HFFc6 (cell line): ENCODE data around the gene TRABD2B. TPM values are rescaled to one million over a fixed set of nuclear protein-coding genes. Genes with fewer than 3 reads are reported as not detected.

ENCODE experiments used
- DNase-seq: peaks from one replicate; pipeline ENCODE4 v3.0.0-alpha.2; 2018
- H3K27ac Mint-ChIP-seq: 2 replicates; pipeline ENCODE4 v1.8.0; 2020; ENCODE audit warnings: mild to moderate bottlenecking, mixed read lengths
- H3K27me3 Mint-ChIP-seq: 2 replicates; pipeline ENCODE4 v1.8.0; 2021; ENCODE audit warnings: mild to moderate bottlenecking, moderate library complexity, mixed read lengths; ENCODE audit not compliant: insufficient read depth
- H3K36me3 Mint-ChIP-seq: 2 replicates; pipeline ENCODE4 v1.8.0; 2021; ENCODE audit warnings: low read depth, mixed read lengths
- H3K4me1 Mint-ChIP-seq: 2 replicates; pipeline ENCODE4 v1.8.0; 2020; ENCODE audit warnings: low read depth, mixed read lengths
- H3K4me3 Mint-ChIP-seq: 2 replicates; pipeline ENCODE4 v1.8.0; 2020; ENCODE audit warnings: mild to moderate bottlenecking, moderate library complexity, mixed read lengths
- H3K9me3 Mint-ChIP-seq: 2 replicates; pipeline ENCODE4 v1.8.0; 2020; ENCODE audit warnings: mild to moderate bottlenecking, mixed read lengths
- total RNA-seq, 6 experiments: library from RNA; stranded (reverse); fragmentation: NEBNext Ultra II Directional; extraction: Animal tissue kit (Norgen Biotek cat#: 25700); gene quantifications; 2 replicates in 1 of 6; 3 replicates in 5 of 6; pipeline ENCODE4 v1.2.3, GENCODE V29; 2021
- TF ChIP-seq, protein P1 (sequence below): fragments of 200-600 bp; sonication (generic); IDR thresholded peaks from 2 replicates; pipeline ENCODE4 v1.5.0; 2021; ENCODE audit warnings: antibody characterized with exemption, mild to moderate bottlenecking

The TRABD2B gene
- total RNA-seq, 6 experiments from 2014 or later: not detected

- no peak overlapping the region for H3K27ac Mint-ChIP-seq
- TF ChIP-seq, protein P1, sequence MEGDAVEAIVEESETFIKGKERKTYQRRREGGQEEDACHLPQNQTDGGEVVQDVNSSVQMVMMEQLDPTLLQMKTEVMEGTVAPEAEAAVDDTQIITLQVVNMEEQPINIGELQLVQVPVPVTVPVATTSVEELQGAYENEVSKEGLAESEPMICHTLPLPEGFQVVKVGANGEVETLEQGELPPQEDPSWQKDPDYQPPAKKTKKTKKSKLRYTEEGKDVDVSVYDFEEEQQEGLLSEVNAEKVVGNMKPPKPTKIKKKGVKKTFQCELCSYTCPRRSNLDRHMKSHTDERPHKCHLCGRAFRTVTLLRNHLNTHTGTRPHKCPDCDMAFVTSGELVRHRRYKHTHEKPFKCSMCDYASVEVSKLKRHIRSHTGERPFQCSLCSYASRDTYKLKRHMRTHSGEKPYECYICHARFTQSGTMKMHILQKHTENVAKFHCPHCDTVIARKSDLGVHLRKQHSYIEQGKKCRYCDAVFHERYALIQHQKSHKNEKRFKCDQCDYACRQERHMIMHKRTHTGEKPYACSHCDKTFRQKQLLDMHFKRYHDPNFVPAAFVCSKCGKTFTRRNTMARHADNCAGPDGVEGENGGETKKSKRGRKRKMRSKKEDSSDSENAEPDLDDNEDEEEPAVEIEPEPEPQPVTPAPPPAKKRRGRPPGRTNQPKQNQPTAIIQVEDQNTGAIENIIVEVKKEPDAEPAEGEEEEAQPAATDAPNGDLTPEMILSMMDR: no peak
- peaks cover 4% of the 10 kb centered on the region for H3K27me3 Mint-ChIP-seq
- H3K4me3 Mint-ChIP-seq: no peak overlapping the region
- peaks cover 34% of the 10 kb centered on the region for H3K9me3 Mint-ChIP-seq
- no peak for DNase-seq
- H3K4me1 Mint-ChIP-seq: no peaks in the 10 kb centered on the region
- H3K36me3 Mint-ChIP-seq: no peaks in the 10 kb centered on the region; the same call in 1 of the 2 replicates
Measured at GRCh38 chr1:47971385-47972160, 25.6 kb downstream of the TRABD2B start.

DNA sequence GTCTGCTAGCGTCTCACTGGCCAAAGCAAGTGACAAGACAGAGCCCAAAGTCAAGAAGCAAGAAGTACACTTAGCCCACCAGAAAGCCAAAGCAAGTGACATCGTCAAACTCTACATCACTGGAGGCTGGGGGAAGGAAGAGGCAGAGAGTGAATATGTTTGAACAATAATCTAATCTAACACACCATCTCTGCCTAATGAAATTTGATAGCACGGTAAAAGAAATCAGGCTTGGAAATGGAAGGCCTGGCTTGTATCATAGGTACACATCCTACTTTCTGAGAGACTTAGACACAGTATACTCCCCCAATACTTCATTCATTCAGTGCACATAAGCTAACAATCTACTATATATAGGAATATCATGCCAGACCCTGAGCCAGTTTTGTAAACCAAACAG, 26.3 kb downstream of the TRABD2B start:
- TF ChIP-seq, protein P1: no peak
- no peaks in the 10 kb centered on the region for H3K36me3 Mint-ChIP-seq
- no peak overlapping the region for H3K27ac Mint-ChIP-seq
- no peak overlapping the region for H3K4me3 Mint-ChIP-seq
- DNase-seq: no peak
- H3K9me3 Mint-ChIP-seq: peaks cover 27% of the 10 kb centered on the region
- peaks cover 4% of the 10 kb centered on the region for H3K27me3 Mint-ChIP-seq
- H3K4me1 Mint-ChIP-seq: no peaks in the 10 kb centered on the region

- Mint-ChIP-seq H3K36me3 (no peaks in the 10 kb centered on the region), H3K27me3 (peaks cover 1% of the 10 kb centered on the region), H3K27ac (no peak overlapping the region), H3K4me3 (no peak overlapping the region), H3K4me1 (no peaks in the 10 kb centered on the region), H3K9me3 (peaks cover 38% of the 10 kb centered on the region)
- TF ChIP-seq, protein P1: no peak
- DNase-seq: no peak
Measured at GRCh38 chr1:47969478-47969877, 27.7 kb downstream of the TRABD2B start.

- TF ChIP-seq, protein P1: no peak
- Mint-ChIP-seq H3K9me3 (peaks cover 40% of the 10 kb centered on the region), H3K36me3 (no peaks in the 10 kb centered on the region), H3K4me1 (no peaks in the 10 kb centered on the region), H3K27ac (no peak overlapping the region), H3K27me3 (peaks cover 1% of the 10 kb centered on the region), H3K4me3 (no peak overlapping the region)
- DNase-seq: no peak
Measured at GRCh38 chr1:47968556-47968888, 28.7 kb downstream of the TRABD2B start.

DNA sequence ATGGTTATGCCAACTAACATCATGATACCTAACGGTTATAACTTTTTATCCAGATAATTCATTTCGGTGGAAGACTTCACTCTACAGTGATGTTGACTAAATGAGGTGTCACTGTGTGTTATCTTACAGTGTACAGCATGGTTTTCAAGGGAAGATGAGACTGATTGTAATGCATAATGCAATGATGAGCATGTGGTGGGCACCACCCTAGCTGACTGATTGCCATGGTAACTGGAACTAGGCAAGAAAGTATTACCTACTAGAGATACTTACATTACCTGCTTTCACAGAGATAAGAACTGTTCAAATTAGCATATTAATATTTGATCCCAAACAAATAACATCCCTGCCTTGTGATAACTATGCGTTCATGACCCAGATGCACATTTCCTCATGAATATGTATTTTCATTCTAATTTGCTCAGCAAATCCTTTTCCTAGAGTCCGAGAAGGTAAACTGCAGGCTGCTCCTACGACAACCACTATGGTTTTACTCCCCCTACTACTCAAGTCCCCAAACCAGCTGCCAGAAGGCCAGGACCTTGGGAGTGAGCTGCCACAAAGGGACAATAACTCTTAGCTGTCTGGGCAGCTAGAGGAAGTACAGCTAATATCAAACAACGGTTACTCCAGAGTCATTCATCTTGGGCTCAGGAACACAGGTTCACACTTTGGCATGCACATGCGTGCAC, 29.2 kb downstream of the TRABD2B start:
- no peaks in the 10 kb centered on the region for H3K36me3 Mint-ChIP-seq
- H3K27me3 Mint-ChIP-seq: peaks cover 1% of the 10 kb centered on the region
- no peak overlapping the region for H3K4me3 Mint-ChIP-seq
- no peak for DNase-seq
- H3K27ac Mint-ChIP-seq: no peak overlapping the region
- peaks cover 40% of the 10 kb centered on the region for H3K9me3 Mint-ChIP-seq
- no peaks in the 10 kb centered on the region for H3K4me1 Mint-ChIP-seq
- TF ChIP-seq, protein P1: no peak
